T-helper 2 cell treated with Interferon-gamma antibody and Interleukin-4, amounts not matched to agents 5 μg/mL and 100 μg/mL, for 36 hours (primary cell): ENCODE data around the gene CCL27.

ENCODE experiments used
- DNase-seq: peaks from one replicate; pipeline ENCODE4 v3.0.0; 2021; ENCODE audit warnings: low spot score
- H3K27ac Mint-ChIP-seq: one replicate; pipeline ENCODE4 v1.8.0; 2021; ENCODE audit warnings: mild to moderate bottlenecking, mixed read lengths
- H3K27me3 Mint-ChIP-seq: one replicate; pipeline ENCODE4 v1.8.0; 2021; ENCODE audit warnings: low read depth, mixed read lengths
- H3K36me3 Mint-ChIP-seq: one replicate; pipeline ENCODE4 v1.8.0; 2021; ENCODE audit warnings: low read depth, mixed read lengths
- H3K4me1 Mint-ChIP-seq: one replicate; pipeline ENCODE4 v1.8.0; 2021; ENCODE audit warnings: low read depth, mixed read lengths
- H3K4me3 Mint-ChIP-seq: one replicate; pipeline ENCODE4 v1.8.0; 2022; ENCODE audit warnings: mild to moderate bottlenecking, moderate library complexity, mixed read lengths
- H3K9me3 Mint-ChIP-seq: one replicate; pipeline ENCODE4 v1.8.0; 2021; ENCODE audit warnings: mixed read lengths

Gene CCL27

DNA sequence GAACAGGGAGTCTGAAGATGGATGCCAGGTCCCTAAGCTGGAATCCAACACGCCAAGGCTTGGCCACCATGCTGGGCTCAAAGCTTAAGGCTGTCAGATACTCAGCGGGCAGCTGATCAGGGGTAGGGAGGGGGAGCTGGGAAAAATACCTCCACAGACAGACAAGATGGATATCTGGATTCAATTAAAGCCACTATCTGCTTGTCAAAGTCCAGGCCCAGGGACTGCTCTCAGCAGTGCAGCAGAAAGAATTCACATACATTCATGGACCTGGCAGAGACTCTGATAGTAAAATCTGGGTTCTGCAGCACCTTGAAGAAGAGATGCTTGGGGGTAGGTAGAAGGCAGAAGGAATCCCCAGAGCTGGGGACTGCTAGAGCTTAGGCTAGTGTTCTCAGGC, 47.3 kb downstream of the CCL27 start:
- H3K36me3 Mint-ChIP-seq = peaks cover 20% of the 10 kb centered on the region
- no peak overlapping the region for H3K27ac Mint-ChIP-seq
- H3K4me3 Mint-ChIP-seq = no peak overlapping the region

DNA sequence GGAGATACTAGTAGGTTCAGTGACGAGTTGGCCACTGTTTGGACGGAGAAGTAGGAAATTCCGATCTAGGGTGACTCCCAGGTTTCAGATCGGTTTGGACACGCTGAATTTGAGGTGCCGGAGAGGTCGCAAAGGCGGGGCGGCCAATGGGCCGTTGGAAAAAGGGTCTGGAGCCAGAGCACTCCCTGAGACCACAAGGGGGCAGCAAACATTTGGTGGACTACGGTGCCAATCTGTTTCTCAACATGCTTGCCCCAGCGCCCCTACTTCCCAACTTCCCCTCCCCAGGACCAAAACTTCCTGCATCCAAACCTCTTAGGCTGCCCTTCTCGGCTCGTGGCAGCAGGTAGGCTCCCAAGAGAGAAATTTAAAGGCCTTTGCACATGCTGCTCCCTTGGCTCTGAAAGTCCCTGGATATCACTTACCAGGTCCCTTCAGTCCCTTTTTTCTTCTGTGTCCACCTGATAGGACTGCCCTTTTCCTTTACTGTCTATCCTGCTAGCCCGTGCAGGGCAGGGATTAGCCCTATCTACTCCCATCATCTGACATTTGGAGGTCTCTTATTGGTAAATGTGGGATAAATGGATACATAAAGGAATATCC, 49.6 kb downstream of the CCL27 start:
- peaks cover 17% of the 10 kb centered on the region for H3K36me3 Mint-ChIP-seq
- peak overlapping the region; percentile 92 for H3K4me3 Mint-ChIP-seq
- H3K9me3 Mint-ChIP-seq = no peaks in the 10 kb centered on the region
- DNase-seq = peak; percentile 71
- peaks cover 18% of the 10 kb centered on the region for H3K4me1 Mint-ChIP-seq
- no peaks in the 10 kb centered on the region for H3K27me3 Mint-ChIP-seq
- peak overlapping the region; percentile 75 for H3K27ac Mint-ChIP-seq

More for the DNA sequence above, 47.3 kb downstream of the CCL27 start:
- Mint-ChIP-seq H3K27me3 (no peaks in the 10 kb centered on the region), H3K4me1 (peaks cover 32% of the 10 kb centered on the region), H3K9me3 (no peaks in the 10 kb centered on the region)
- DNase-seq = no peak
